ENCODE data around the gene NGRN. TPM values are rescaled to one million over a fixed set of nuclear protein-coding genes. Genes with fewer than 3 reads are reported as not detected.
"Not testable (repeated sequence)": the region's sequence is repeated elsewhere in the genome, so short reads cannot be mapped to it uniquely, and the experiment has no call there.

Gene NGRN
- total RNA-seq, 1 experiment from 2014 or later = 93.4 TPM

DNA sequence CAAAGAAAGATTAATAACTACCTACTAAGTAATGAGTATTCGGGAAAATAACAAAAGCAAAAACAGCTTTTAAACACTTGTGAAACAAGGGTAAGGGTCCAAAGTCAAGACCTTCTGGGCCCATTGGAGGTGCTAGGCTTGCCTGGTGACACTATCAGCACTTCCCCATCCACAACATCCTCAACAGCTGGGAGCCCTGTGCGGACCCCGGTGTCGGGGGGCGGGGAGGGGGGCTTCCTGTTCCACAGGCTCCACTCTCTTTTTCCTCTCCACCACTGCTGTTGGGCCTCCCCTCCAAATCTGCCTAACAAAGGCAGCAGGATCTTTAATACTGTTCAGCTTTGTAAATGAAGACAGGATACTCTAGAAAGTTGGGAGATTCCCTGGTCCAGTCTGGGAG, 21.6 kb downstream of the NGRN start:
- H3K4me1 ChIP-seq = peaks cover 3% of the 10 kb centered on the region; the same call in 1 of the 2 replicates
- H3K27ac ChIP-seq = no peak overlapping the region
- H3K4me3 ChIP-seq = no peak overlapping the region
- DNase-seq = no peak
- H3K9me3 ChIP-seq (replicated peaks) = no peaks in the 10 kb centered on the region
- no peaks in the 10 kb centered on the region for H3K36me3 ChIP-seq
- H3K27me3 ChIP-seq = no peaks in the 10 kb centered on the region

- Histone ChIP-seq H3K4me1 (peaks cover 3% of the 10 kb centered on the region; the same call in 1 of the 2 replicates), H3K9me3 (replicated peaks) (no peaks in the 10 kb centered on the region), H3K36me3 (no peaks in the 10 kb centered on the region), H3K27ac (no peak overlapping the region), H3K4me3 (no peak overlapping the region), H3K27me3 (no peaks in the 10 kb centered on the region)
- DNase-seq = no peak
These were observed 22.5 kb downstream of the NGRN start for GRCh38 chr15:90287946-90288345.

GRCh38 chr15:90291679-90292356, 26.3 kb downstream of the NGRN start:
- Histone ChIP-seq H3K27me3 (no peaks in the 10 kb centered on the region), H3K36me3 (no peaks in the 10 kb centered on the region), H3K27ac (no peak overlapping the region), H3K4me1 (peaks cover 6% of the 10 kb centered on the region; the same call in 1 of the 2 replicates), H3K9me3 (replicated peaks) (no peaks in the 10 kb centered on the region), H3K4me3 (no peak overlapping the region)
- peak; percentile 80 to 87 for DNase-seq

DNA sequence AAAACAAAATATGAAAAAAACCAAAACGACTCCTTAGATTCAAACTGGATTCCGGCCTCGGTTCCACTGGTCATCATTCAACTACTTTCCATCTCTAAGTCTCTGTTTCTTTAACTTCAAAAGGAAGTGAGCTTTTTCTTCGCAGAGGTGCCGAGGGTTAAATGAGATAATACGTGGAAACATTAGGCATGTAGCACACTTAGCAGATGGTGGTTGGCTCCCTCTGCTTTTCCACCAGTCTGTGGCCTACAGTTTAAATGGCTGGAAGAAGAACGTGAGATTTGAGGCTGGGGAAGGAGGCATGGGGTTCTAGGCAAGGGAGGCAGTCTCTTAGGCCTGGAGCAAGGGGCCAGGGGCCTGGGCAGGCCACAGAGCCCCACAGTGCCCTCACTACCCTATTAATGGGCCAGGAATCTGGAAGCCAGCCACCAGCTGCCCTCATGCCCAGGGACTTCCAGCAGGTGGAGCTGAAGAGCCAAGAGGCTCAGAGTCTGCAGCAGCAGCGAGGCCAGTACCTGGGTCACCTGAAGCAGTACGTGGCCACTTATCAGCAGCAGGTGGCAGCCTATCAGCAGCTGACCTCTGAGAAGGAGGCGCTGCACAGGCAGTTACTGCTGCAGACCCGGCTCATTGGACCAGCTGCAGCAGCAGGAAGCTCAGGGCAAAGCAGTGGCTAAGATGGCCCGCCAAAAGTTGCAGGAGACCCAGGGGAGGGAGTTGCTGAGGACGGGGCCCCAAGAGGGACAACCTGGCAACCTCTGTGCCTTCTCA, 27.8 kb downstream of the NGRN start:
- H3K36me3 ChIP-seq; H3K9me3 ChIP-seq (replicated peaks); H3K27me3 ChIP-seq; H3K4me3 ChIP-seq; H3K27ac ChIP-seq; H3K4me1 ChIP-seq: not testable (repeated sequence)
- DNase-seq = peak; percentile 55 to 76

- Histone ChIP-seq H3K27ac (no peak overlapping the region), H3K4me1 (peaks cover 6% of the 10 kb centered on the region; the same call in 1 of the 2 replicates), H3K27me3 (no peaks in the 10 kb centered on the region), H3K36me3 (no peaks in the 10 kb centered on the region), H3K4me3 (no peak overlapping the region), H3K9me3 (replicated peaks) (no peaks in the 10 kb centered on the region)
- no peak for DNase-seq
These were observed 28.7 kb downstream of the NGRN start for GRCh38 chr15:90294159-90294558.

DNA sequence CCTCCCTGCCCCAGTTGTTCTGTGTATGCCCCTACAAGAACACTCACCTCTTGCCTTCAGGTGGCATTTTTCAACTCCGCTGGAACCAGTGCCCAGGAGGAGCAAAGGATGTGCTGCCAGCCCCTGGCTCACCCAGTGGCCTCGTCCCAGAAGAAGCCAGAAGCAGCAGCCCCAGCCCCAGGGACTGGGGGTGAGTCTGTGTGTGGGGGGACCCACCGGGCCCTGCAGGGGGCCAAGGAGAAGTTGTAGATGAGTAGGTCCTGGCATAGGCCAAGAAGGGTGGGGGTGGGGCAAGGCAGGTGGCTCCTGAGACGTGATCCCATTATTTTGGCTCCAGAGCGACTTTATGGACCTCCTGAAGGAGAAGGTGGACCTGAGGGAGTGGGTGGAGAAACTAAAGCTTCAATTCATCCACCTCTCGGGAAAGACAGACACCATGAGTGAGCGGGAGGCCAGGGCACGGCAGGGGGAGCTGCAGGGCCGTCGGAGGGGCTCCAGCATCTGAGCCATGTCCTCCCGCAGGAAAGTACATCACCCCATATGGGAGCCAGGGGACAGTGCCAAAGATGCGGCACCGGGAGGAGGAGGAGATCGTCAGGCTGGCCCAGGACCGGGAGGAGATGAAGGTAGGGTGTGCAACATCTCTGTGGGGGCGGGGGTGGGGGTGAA, 29.3 kb downstream of the NGRN start:
- peak; percentile 27 to 38 for DNase-seq
- H3K4me3 ChIP-seq = no peak overlapping the region
- H3K27me3 ChIP-seq = no peaks in the 10 kb centered on the region
- H3K27ac ChIP-seq = no peak overlapping the region
- H3K4me1 ChIP-seq = peaks cover 6% of the 10 kb centered on the region; the same call in 1 of the 2 replicates
- no peaks in the 10 kb centered on the region for H3K9me3 ChIP-seq (replicated peaks)
- no peaks in the 10 kb centered on the region for H3K36me3 ChIP-seq

DNA sequence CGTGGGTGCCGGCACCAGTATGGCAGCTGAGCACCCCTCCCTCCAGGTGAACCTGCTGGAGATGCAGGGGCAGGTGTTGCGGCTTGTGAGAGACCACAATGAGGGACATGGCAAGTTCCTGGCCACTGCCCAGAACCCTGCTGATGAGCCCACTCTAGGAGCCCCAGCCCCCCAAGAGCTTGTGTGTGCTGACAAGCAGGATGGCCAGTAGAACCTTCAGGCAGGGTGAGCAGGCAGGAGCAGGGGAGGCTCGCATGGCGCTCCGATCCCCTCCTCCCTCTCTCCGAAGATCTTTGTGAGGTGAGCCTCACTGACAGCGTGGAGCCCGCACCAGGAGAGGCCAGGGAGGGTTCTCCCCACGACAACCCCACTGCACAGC, 29.8 kb downstream of the NGRN start:
- H3K4me3 ChIP-seq = no peak overlapping the region
- peaks cover 6% of the 10 kb centered on the region; the same call in 1 of the 2 replicates for H3K4me1 ChIP-seq
- H3K9me3 ChIP-seq (replicated peaks) = no peaks in the 10 kb centered on the region
- H3K36me3 ChIP-seq = no peaks in the 10 kb centered on the region
- H3K27me3 ChIP-seq = no peaks in the 10 kb centered on the region
- DNase-seq = peak; percentile 19 to 36
- no peak overlapping the region for H3K27ac ChIP-seq

DNA sequence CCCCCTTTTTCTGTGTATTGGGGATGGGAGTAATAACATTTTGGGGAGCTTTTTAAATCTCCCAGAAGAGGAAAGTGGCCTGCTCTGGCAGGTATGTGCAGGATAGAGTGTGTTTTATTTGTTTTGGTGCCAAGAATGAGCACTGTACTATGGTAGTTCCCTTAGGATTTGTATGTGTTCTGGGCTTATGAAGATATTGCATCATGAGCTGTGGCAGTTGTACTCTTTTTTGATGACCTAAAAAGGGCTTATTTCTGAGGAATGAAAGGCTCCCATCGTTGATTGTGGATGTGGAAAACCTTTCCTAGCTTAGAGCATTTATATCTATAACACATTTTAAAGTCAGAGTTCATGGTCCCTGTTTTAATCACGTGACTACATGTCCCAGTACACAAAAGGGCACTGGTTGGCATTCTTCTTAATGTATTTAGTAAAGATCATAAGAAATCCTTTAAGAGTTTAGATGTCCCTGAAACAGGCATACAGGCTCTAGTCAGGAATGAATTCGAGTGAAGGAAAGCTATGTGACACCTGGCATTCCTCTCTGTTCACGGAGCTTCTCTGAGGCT, 30.9 kb downstream of the NGRN start:
- H3K4me3 ChIP-seq; DNase-seq; H3K4me1 ChIP-seq; H3K9me3 ChIP-seq (replicated peaks); H3K27ac ChIP-seq; H3K36me3 ChIP-seq; H3K27me3 ChIP-seq: not testable (repeated sequence)

GRCh38 chr15:90297021-90297420, 31.5 kb downstream of the NGRN start:
- DNase-seq = no peak
- H3K36me3 ChIP-seq = no peaks in the 10 kb centered on the region
- H3K4me3 ChIP-seq = no peak overlapping the region
- H3K27me3 ChIP-seq = no peaks in the 10 kb centered on the region
- no peak overlapping the region for H3K27ac ChIP-seq
- no peaks in the 10 kb centered on the region for H3K9me3 ChIP-seq (replicated peaks)
- H3K4me1 ChIP-seq = peaks cover 4% of the 10 kb centered on the region; the same call in 1 of the 2 replicates

DNA sequence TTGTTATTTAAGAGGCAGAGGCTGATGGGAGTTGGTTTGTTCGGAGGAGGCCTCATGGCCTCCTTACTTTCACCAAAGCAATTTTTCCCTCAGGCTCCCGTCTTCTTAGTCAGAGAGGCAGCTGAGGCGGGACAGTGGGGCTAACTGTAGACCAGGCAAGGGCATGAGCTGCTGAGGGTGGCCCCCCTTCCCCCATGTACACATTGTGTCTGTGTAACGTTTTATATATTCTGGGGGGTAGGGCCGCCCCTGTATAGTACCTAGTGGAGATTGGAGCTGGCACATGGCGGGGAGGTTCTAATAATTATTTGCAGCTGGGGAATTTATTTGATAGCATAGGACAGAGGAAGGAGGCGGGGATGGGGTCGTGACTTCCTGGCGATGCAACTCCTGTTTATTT, 35.1 kb downstream of the NGRN start:
- H3K4me1 ChIP-seq = no peaks in the 10 kb centered on the region
- H3K9me3 ChIP-seq (replicated peaks) = no peaks in the 10 kb centered on the region
- no peak overlapping the region for H3K4me3 ChIP-seq
- no peak for DNase-seq
- H3K27me3 ChIP-seq = no peaks in the 10 kb centered on the region; the same call in 1 of the 2 replicates
- H3K27ac ChIP-seq = no peak overlapping the region
- H3K36me3 ChIP-seq = no peaks in the 10 kb centered on the region

DNA sequence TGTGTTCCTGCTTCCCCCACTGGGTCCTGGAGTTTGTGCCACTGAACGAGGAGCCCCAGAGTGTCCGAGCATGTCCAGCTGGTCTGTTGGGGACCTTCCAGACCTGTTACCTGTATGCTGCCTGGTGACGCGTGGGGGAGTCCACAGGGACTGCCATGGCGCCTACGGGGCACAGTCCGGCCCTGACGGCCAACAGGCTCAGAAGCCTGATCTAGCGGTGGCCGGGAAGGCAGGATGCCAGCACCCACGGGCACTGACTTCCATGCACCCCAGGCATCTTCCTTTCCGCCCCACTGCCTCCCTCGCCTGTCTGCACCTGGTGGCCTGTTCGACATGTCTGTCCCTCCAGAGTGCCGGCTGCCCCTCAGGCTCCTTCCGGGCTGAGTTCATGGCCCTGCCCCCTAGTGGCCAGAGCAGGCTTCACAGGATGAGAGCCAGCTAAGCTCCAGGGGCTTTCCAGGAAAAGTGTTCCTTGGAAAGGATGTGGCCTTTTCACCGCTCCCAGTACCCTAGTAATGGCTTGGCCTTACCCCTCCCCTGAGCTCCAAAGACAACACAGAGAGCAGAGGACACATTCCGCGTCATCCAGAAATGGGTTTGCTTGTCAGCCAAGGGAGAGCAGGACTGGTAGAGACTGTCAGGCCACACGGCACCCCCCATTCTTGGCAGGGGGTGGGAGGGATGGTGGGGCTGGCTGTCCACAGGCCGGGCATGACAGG, 35.7 kb downstream of the NGRN start:
- Histone ChIP-seq H3K4me3 (peak overlapping the region; percentile 28), H3K27ac (no peak overlapping the region), H3K27me3 (no peaks in the 10 kb centered on the region; the same call in 1 of the 2 replicates), H3K36me3 (no peaks in the 10 kb centered on the region), H3K9me3 (replicated peaks) (no peaks in the 10 kb centered on the region), H3K4me1 (no peaks in the 10 kb centered on the region)
- DNase-seq = peak; percentile 86 to 89

DNA sequence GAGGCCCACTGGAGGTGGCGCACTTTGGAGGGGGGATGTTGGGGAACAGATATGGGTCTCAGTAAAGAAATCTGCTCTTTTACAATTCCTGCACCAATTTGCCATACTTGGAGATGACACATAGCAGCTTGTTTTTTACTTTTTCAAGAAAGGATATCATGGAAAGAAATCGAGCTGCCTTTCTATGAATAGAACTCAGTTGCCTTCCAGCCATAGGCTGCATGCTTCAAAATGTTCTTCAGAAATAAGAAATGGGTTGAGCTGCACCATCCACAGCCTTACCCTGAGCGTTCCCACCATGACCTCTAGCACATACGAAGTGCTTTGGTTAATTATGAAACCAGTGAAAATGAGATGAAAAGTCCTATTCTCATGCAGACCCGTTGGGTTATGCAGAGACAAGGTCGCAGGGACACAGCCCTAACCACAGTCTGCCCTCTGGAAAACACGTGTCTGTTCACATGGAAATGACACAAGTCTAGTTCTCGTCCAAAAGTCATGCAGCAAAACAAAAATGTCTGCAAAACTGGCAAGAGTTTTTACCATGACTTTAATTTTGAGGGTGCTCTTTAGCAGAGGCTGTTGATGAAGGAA, 36.3 kb downstream of the NGRN start:
- no peak for DNase-seq
- no peaks in the 10 kb centered on the region for H3K9me3 ChIP-seq (replicated peaks)
- no peak overlapping the region for H3K4me3 ChIP-seq
- H3K27ac ChIP-seq = no peak overlapping the region
- no peaks in the 10 kb centered on the region; the same call in 1 of the 2 replicates for H3K27me3 ChIP-seq
- no peaks in the 10 kb centered on the region for H3K36me3 ChIP-seq
- H3K4me1 ChIP-seq = no peaks in the 10 kb centered on the region

GRCh38 chr15:90305355-90305754, 39.9 kb downstream of the NGRN start:
- H3K27me3 ChIP-seq; H3K4me3 ChIP-seq; H3K36me3 ChIP-seq; H3K27ac ChIP-seq; H3K9me3 ChIP-seq (replicated peaks); DNase-seq; H3K4me1 ChIP-seq: not testable (repeated sequence)

GRCh38 chr15:90305932-90306331, 40.5 kb downstream of the NGRN start:
- Histone ChIP-seq H3K27me3 (no peaks in the 10 kb centered on the region; the same call in 1 of the 2 replicates), H3K4me1 (no peaks in the 10 kb centered on the region), H3K9me3 (replicated peaks) (no peaks in the 10 kb centered on the region), H3K4me3 (no peak overlapping the region), H3K27ac (no peak overlapping the region), H3K36me3 (no peaks in the 10 kb centered on the region)
- DNase-seq = no peak

Data from SJCRH30 (cell line).